ENCODE data around the gene ADGRD1.

Gene ADGRD1

DNA sequence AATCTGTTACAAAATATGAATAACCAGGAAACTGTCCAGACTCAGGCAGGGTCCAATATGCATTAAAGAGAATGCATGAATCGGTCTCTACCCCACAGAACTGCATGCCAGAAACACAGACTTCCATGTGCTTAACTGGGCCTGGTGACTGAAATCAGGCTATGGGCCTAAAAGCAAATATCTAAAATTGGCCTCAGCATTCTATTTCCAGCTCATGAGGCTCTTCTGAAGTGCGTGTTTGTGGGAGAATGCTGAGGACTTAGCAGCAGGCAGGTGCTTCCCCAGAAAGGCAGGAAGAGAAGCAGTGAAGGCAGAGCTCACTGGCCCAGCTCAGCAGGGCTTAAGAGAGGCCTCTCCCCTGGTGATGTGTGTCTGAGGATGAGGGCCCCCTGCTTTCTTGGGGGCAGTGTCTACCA, 48.5 kb downstream of the ADGRD1 start:
- H3K27ac ChIP-seq, result no peak overlapping the region
- H3K27me3 ChIP-seq, result no peaks in the 10 kb centered on the region
- no peaks in the 10 kb centered on the region for H3K4me1 ChIP-seq
- DNase-seq, result no peak
- intact Hi-C loops (cut with DNase I; ENCODE audit: low total_unique reads), result no loop called here
- TF ChIP-seq, protein P1, sequence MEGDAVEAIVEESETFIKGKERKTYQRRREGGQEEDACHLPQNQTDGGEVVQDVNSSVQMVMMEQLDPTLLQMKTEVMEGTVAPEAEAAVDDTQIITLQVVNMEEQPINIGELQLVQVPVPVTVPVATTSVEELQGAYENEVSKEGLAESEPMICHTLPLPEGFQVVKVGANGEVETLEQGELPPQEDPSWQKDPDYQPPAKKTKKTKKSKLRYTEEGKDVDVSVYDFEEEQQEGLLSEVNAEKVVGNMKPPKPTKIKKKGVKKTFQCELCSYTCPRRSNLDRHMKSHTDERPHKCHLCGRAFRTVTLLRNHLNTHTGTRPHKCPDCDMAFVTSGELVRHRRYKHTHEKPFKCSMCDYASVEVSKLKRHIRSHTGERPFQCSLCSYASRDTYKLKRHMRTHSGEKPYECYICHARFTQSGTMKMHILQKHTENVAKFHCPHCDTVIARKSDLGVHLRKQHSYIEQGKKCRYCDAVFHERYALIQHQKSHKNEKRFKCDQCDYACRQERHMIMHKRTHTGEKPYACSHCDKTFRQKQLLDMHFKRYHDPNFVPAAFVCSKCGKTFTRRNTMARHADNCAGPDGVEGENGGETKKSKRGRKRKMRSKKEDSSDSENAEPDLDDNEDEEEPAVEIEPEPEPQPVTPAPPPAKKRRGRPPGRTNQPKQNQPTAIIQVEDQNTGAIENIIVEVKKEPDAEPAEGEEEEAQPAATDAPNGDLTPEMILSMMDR (IDR thresholded peaks at IDR 0.05), result no peak
- H3K36me3 ChIP-seq, result peaks cover 0 to 28% (median 0%) of the 10 kb centered on the region in 3 donors
- no peak overlapping the region for H3K4me3 ChIP-seq
- H3K9me3 ChIP-seq, result no peaks in the 10 kb centered on the region

DNA sequence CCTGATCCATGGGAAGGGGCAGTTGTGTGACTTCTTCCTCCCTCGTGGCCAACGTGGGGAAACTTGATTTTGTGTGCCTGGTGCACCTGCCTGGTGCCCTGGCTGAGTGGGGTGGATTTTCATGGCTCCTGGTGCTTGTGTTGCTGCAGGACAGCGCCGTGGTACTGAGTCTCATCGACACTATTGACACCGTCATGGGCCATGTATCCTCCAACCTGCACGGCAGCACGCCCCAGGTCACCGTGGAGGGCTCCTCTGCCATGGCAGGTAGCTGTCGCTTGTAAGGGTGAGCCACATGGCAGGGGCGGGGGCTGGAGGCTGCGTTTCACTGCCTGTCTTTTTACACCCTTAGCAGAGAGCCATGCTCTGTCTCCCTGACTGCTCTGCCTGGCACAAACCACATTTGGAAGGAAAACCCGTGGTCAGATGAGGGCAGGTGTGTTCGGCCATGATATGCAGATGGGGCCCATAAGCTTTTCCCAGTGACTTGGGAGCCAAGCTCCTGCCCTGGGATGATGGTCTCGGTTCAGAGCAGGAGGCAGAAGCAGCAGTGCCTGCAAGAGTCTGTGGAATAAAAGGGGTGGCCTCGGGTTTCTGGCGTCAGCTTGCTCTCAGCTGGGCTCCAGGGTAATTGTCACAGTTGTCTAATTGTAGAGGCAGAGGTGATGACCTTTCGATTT, 49.5 kb downstream of the ADGRD1 start:
- intact Hi-C loops (cut with DNase I; ENCODE audit: low total_unique reads), result no loop called here
- H3K36me3 ChIP-seq, result peaks cover 0 to 24% (median 0%) of the 10 kb centered on the region in 3 donors
- no peaks in the 10 kb centered on the region for H3K27me3 ChIP-seq
- no peak for DNase-seq
- no peak overlapping the region for H3K4me3 ChIP-seq
- no peaks in the 10 kb centered on the region for H3K4me1 ChIP-seq
- no peak overlapping the region for H3K27ac ChIP-seq
- TF ChIP-seq, protein P1 (IDR thresholded peaks at IDR 0.05), result no peak
- H3K9me3 ChIP-seq, result no peaks in the 10 kb centered on the region

DNA sequence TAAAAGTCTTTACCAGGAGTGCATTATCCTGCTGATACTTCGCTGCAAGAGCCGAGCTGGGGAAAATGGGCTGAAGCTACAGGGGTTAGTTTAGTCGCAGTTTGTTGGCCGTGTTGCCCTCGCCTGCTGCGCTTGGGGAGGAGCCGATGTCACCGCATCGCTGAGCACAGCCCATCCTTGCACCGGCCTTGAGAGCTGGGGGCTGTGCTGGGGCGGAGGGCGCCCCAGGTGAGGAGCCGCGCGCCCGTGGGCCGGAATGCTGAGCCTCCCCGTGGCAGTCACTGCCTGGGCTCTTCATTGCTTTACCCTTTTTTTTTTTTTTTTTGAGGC, 50.0 kb downstream of the ADGRD1 start:
- Histone ChIP-seq H3K4me3 (no peak overlapping the region), H3K4me1 (no peaks in the 10 kb centered on the region), H3K27me3 (no peaks in the 10 kb centered on the region), H3K27ac (no peak overlapping the region), H3K36me3 (peaks cover 0 to 24% (median 0%) of the 10 kb centered on the region in 3 donors), H3K9me3 (no peaks in the 10 kb centered on the region)
- intact Hi-C loops (cut with DNase I; ENCODE audit: low total_unique reads), result no loop called here
- no peak for DNase-seq
- TF ChIP-seq, protein P1 (IDR thresholded peaks at IDR 0.05), result no peak

DNA sequence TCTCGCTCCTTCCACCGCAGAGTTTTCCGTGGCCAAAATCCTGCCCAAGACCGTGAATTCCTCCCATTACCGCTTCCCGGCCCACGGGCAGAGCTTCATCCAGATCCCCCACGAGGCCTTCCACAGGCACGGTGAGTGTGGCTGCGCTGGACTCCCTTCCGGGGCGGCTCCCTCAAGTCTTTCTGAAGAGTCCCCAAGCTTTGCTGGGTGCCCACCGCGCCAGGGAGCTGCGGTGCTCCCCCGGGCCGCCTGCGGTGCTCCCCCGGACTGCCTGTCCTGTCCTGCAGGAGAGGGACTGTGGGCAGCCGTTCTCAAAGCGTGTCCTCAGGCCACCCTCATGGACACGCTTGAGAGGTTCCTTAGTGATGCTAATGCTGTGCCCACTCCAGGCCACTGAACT, 50.5 kb downstream of the ADGRD1 start:
- peaks cover 0 to 22% (median 0%) of the 10 kb centered on the region in 3 donors for H3K36me3 ChIP-seq
- TF ChIP-seq, protein P1 (IDR thresholded peaks at IDR 0.05), result no peak
- no peak overlapping the region for H3K27ac ChIP-seq
- no peaks in the 10 kb centered on the region for H3K9me3 ChIP-seq
- no peak overlapping the region for H3K4me3 ChIP-seq
- H3K27me3 ChIP-seq, result no peaks in the 10 kb centered on the region
- no peaks in the 10 kb centered on the region for H3K4me1 ChIP-seq
- no peak for DNase-seq
- intact Hi-C loops (cut with DNase I; ENCODE audit: low total_unique reads), result no loop called here

DNA sequence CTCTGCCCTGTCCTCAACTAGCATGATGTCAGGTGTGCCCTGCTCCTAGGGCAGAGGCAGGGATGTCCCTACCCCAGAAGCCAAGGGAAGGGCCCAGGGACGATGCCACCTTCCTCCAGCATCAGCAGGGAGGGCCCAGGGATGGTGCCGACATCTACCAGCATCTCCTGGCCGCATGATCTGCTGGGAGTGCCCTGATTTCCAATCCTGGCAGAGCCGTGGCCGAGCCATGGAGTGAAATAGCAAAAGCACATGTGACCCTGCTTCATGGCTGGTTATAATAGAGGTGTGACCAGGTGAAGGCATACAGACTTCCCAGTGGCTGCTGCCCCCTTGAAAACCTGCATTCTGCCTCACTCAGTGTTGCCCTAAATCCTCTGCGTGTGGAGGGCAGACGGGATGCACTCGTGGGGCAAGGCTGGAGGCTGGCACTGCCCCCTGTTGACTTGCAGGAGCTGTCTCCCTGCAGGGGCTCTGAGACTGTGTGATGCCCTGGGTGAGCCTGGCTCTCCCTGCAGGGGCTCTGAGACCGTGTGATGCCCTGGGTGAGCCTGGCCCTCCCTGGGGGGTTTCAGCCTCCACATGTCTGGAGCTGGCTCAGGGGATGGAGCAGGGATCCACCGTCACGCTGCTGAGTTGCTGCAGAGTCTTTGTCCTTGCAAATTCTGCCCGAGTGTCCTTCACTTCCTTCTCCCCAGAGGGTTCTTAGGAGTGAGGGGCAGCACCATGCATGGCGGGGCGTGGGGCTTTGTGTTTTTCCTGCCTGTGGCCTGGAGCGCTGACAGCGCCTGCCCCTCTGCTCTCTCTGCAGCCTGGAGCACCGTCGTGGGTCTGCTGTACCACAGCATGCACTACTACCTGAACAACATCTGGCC, 51.7 kb downstream of the ADGRD1 start:
- intact Hi-C loops (cut with DNase I; ENCODE audit: low total_unique reads), result no loop called here
- no peaks in the 10 kb centered on the region for H3K4me1 ChIP-seq

More for the DNA sequence above, 51.7 kb downstream of the ADGRD1 start:
- H3K9me3 ChIP-seq, result no peaks in the 10 kb centered on the region
- TF ChIP-seq, protein P1 (IDR thresholded peaks at IDR 0.05), result no peak
- H3K27ac ChIP-seq, result no peak overlapping the region
- DNase-seq, result no peak
- H3K27me3 ChIP-seq, result no peaks in the 10 kb centered on the region
- H3K36me3 ChIP-seq, result peaks cover 0 to 14% (median 0%) of the 10 kb centered on the region in 3 donors
- no peak overlapping the region for H3K4me3 ChIP-seq

Measured in tibial artery (tissue), 4 donors.